Type B pancreatic cell (in vitro differentiated cells): ENCODE results near the gene LHFPL2. TPM values are rescaled to one million over a fixed set of nuclear protein-coding genes. Genes with fewer than 3 reads are reported as not detected.
A peak's percentile ranks its signal among the peaks of the same experiment; 100 is the strongest.
"Not testable (repeated sequence)": the region's sequence is repeated elsewhere in the genome, so short reads cannot be mapped to it uniquely, and the experiment has no call there.

ENCODE experiments used
- DNase-seq: peaks from one replicate; pipeline ENCODE4 v3.0.0; 2021; ENCODE audit warnings: mixed read lengths; ENCODE audit not compliant: unreplicated experiment; ENCODE audit errors: extremely low spot score
- H3K27ac Mint-ChIP-seq: 2 replicates; pipeline ENCODE4 v1.8.0; 2021; ENCODE audit warnings: mild to moderate bottlenecking, mixed read lengths
- H3K27me3 Mint-ChIP-seq: 2 replicates; pipeline ENCODE4 v1.8.0; 2021; ENCODE audit warnings: mixed read lengths
- H3K36me3 Mint-ChIP-seq: 2 replicates; pipeline ENCODE4 v1.8.0; 2021; ENCODE audit warnings: mixed read lengths
- H3K4me1 Mint-ChIP-seq: one replicate; pipeline ENCODE4 v1.8.0; 2021; ENCODE audit warnings: mixed read lengths; ENCODE audit not compliant: unreplicated experiment
- H3K4me3 Mint-ChIP-seq: 2 replicates; pipeline ENCODE4 v1.8.0; 2021; ENCODE audit warnings: mild to moderate bottlenecking, mixed read lengths
- H3K9me3 Mint-ChIP-seq: 2 replicates; pipeline ENCODE4 v1.8.0; 2021; ENCODE audit warnings: mixed read lengths
- CTCF ChIP-seq: fragments of 200-600 bp; sonication (generic); conservative IDR thresholded peaks from 2 replicates; pipeline ENCODE4 v1.5.0; 2021; ENCODE audit warnings: antibody characterized with exemption, mild to moderate bottlenecking
- total RNA-seq: library from RNA; stranded (reverse); gene quantifications from 2 replicates; pipeline ENCODE4 v1.2.1, GENCODE V29; 2021; ENCODE audit warnings: low replicate concordance

Gene LHFPL2
- total RNA-seq, 1 donor from 2014 or later, result 35.3 TPM

- TF ChIP-seq CTCF, result no peak
- H3K36me3 Mint-ChIP-seq, result peaks cover 37% of the 10 kb centered on the region
- peaks cover 52% of the 10 kb centered on the region for H3K4me1 Mint-ChIP-seq
- H3K27me3 Mint-ChIP-seq, result peaks cover 2% of the 10 kb centered on the region
- DNase-seq, result no peak
- peaks cover 4% of the 10 kb centered on the region for H3K9me3 Mint-ChIP-seq
- no peak overlapping the region for H3K27ac Mint-ChIP-seq
- no peak overlapping the region for H3K4me3 Mint-ChIP-seq
These were observed 26.1 kb downstream of the LHFPL2 start for GRCh38 chr5:78622302-78622971.

- Mint-ChIP-seq H3K4me1 (peaks cover 46% of the 10 kb centered on the region), H3K9me3 (peaks cover 4% of the 10 kb centered on the region), H3K36me3 (peaks cover 39% of the 10 kb centered on the region), H3K27me3 (no peaks in the 10 kb centered on the region), H3K27ac (peak overlapping the region; percentile 75), H3K4me3 (peak overlapping the region; percentile 30)
- no peak for TF ChIP-seq CTCF
- DNase-seq, result peak; percentile 22
These were observed 27.3 kb downstream of the LHFPL2 start for GRCh38 chr5:78621291-78621738.

DNA sequence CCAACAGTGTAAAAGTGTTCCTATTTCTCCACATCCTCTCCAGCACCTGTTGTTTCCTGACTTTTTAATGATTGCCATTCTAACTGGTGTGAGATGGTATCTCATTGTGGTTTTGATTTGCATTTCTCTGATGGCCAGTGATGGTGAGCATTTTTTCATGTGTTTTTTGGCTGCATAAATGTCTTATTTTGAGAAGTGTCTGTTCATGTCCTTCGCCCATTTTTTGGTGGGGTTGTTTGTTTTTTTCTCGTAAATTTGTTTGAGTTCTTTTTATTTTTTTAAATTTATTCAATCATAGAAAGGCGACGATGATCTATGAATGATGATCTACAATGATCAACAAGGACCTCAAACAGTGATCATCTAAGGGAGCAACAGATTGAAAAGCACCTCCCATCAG lies 28.5 kb downstream of the LHFPL2 start:
- not testable (repeated sequence) for H3K9me3 Mint-ChIP-seq, H3K27ac Mint-ChIP-seq, H3K27me3 Mint-ChIP-seq, H3K4me3 Mint-ChIP-seq, DNase-seq
- Mint-ChIP-seq H3K4me1 (peaks cover 40% of the 10 kb centered on the region), H3K36me3 (peaks cover 43% of the 10 kb centered on the region)

DNA sequence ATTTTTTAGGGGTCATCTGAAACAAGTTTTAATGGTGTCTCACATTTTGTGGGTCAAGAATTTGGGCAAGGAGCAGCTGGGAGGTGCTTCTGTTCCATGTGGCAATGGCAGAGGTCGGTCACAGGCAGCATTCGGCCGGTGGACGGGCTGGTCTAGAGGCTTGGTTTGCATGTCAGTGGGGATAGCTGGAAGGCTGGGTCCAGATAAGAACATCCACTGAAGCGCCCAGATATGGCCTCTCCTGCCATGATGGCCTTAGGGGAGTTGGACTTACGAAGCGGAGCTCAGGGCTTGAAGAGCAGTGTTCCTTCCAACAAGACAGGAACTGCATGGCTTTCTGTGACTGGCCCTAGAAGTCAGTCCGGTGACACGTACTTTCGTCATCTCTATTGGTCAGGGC lies 30.3 kb downstream of the LHFPL2 start:
- H3K27ac Mint-ChIP-seq, result no peak overlapping the region
- peaks cover 4% of the 10 kb centered on the region for H3K9me3 Mint-ChIP-seq
- peaks cover 55% of the 10 kb centered on the region for H3K36me3 Mint-ChIP-seq
- no peak overlapping the region for H3K4me3 Mint-ChIP-seq
- no peaks in the 10 kb centered on the region for H3K27me3 Mint-ChIP-seq
- DNase-seq, result peak; percentile 48
- no peak for TF ChIP-seq CTCF
- peaks cover 34% of the 10 kb centered on the region for H3K4me1 Mint-ChIP-seq

DNA sequence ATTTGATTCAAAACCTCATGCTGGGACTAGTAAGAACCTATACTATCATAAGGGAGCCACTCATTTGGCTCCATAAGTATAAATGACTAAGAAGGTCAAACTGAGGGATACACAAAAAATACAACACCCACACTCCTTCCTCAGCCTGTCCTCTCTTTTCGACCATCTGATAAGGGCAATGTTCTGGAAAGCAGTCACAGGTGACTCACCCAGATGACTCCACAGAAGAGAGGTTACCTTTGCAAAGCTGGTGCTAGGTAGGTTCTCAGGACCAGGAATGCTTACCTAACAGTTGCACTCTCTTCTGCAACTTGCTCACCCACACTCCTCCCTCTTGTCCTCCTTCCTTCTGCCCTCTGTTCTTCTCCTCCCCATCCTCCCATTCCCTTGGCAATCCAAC lies 32.9 kb downstream of the LHFPL2 start:
- no peaks in the 10 kb centered on the region for H3K27me3 Mint-ChIP-seq
- no peak overlapping the region for H3K4me3 Mint-ChIP-seq
- DNase-seq, result no peak
- TF ChIP-seq CTCF, result no peak
- peaks cover 32% of the 10 kb centered on the region for H3K4me1 Mint-ChIP-seq
- peaks cover 48% of the 10 kb centered on the region for H3K36me3 Mint-ChIP-seq
- no peak overlapping the region for H3K27ac Mint-ChIP-seq
- H3K9me3 Mint-ChIP-seq, result no peaks in the 10 kb centered on the region

- peaks cover 44% of the 10 kb centered on the region for H3K36me3 Mint-ChIP-seq
- no peak for DNase-seq
- no peaks in the 10 kb centered on the region for H3K27me3 Mint-ChIP-seq
- H3K9me3 Mint-ChIP-seq, result no peaks in the 10 kb centered on the region
- peaks cover 34% of the 10 kb centered on the region for H3K4me1 Mint-ChIP-seq
- TF ChIP-seq CTCF, result no peak
- no peak overlapping the region for H3K27ac Mint-ChIP-seq
- no peak overlapping the region for H3K4me3 Mint-ChIP-seq
These were observed 33.8 kb downstream of the LHFPL2 start for GRCh38 chr5:78614816-78615215.
